ENCODE results near the gene ARL5A. TPM values are rescaled to one million over a fixed set of nuclear protein-coding genes. Genes with fewer than 3 reads are reported as not detected.

The ARL5A gene
- total RNA-seq, 2 donors from 2014 or later = 32.0 to 46.5 TPM

GRCh38 chr2:151771599-151772358 is 56.4 kb downstream of the ARL5A start:
- no peak for TF ChIP-seq CTCF (IDR thresholded peaks at IDR 0.05)
- no peaks in the 10 kb centered on the region for H3K36me3 ChIP-seq
- no peaks in the 10 kb centered on the region for H3K27me3 ChIP-seq
- no peak overlapping the region for H3K4me3 ChIP-seq
- no peak for DNase-seq
- H3K9ac ChIP-seq (ENCODE audit: low read depth in 2 of 2, low read length in 2 of 2) = no peak overlapping the region
- H3K9me3 ChIP-seq = no peaks in the 10 kb centered on the region
- intact Hi-C loops (cut with DNase I) = no loop called here
- no peaks in the 10 kb centered on the region for H3K4me1 ChIP-seq
- H3K27ac ChIP-seq = no peak overlapping the region

- H3K27ac ChIP-seq = no peak overlapping the region
- H3K4me3 ChIP-seq = no peak overlapping the region
- no peaks in the 10 kb centered on the region for H3K9me3 ChIP-seq
- H3K36me3 ChIP-seq = no peaks in the 10 kb centered on the region
- no peak for TF ChIP-seq CTCF (IDR thresholded peaks at IDR 0.05)
- no peaks in the 10 kb centered on the region for H3K4me1 ChIP-seq
- no peak for DNase-seq
- H3K9ac ChIP-seq (ENCODE audit: low read depth in 2 of 2, low read length in 2 of 2) = no peak overlapping the region
- no peaks in the 10 kb centered on the region for H3K27me3 ChIP-seq
- intact Hi-C loops (cut with DNase I) = no loop called here
Measured at GRCh38 chr2:151770995-151771394, 57.2 kb downstream of the ARL5A start.

- no peaks in the 10 kb centered on the region for H3K36me3 ChIP-seq
- no peak overlapping the region for H3K27ac ChIP-seq
- no peak for DNase-seq
- no peak overlapping the region for H3K4me3 ChIP-seq
- no peaks in the 10 kb centered on the region for H3K27me3 ChIP-seq
- H3K9ac ChIP-seq (ENCODE audit: low read depth in 2 of 2, low read length in 2 of 2) = no peak overlapping the region
- intact Hi-C loops (cut with DNase I) = no loop called here
- no peaks in the 10 kb centered on the region for H3K4me1 ChIP-seq
- no peak for TF ChIP-seq CTCF (IDR thresholded peaks at IDR 0.05)
- no peaks in the 10 kb centered on the region for H3K9me3 ChIP-seq
Measured at GRCh38 chr2:151769606-151770005, 58.6 kb downstream of the ARL5A start.

GRCh38 chr2:151767536-151767935 is 60.7 kb downstream of the ARL5A start:
- no peak for TF ChIP-seq CTCF (IDR thresholded peaks at IDR 0.05)
- Histone ChIP-seq H3K27me3 (no peaks in the 10 kb centered on the region), H3K9ac (ENCODE audit: low read depth in 2 of 2, low read length in 2 of 2) (no peak overlapping the region), H3K4me3 (no peak overlapping the region), H3K27ac (no peak overlapping the region), H3K36me3 (no peaks in the 10 kb centered on the region), H3K4me1 (no peaks in the 10 kb centered on the region), H3K9me3 (no peaks in the 10 kb centered on the region)
- intact Hi-C loops (cut with DNase I) = no loop called here
- no peak for DNase-seq

GRCh38 chr2:151766437-151767153 is 61.6 kb downstream of the ARL5A start:
- intact Hi-C loops (cut with DNase I) = no loop called here

More at GRCh38 chr2:151766437-151767153, 61.6 kb downstream of the ARL5A start:
- no peak for DNase-seq
- H3K9me3 ChIP-seq = no peaks in the 10 kb centered on the region
- no peaks in the 10 kb centered on the region for H3K27me3 ChIP-seq
- H3K4me3 ChIP-seq = no peak overlapping the region
- no peak for TF ChIP-seq CTCF (IDR thresholded peaks at IDR 0.05)
- H3K4me1 ChIP-seq = no peaks in the 10 kb centered on the region
- no peaks in the 10 kb centered on the region for H3K36me3 ChIP-seq
- H3K9ac ChIP-seq (ENCODE audit: low read depth in 2 of 2, low read length in 2 of 2) = no peak overlapping the region
- no peak overlapping the region for H3K27ac ChIP-seq
